Prostate gland (tissue), 2 donors: ENCODE measurements around the gene STAT3. TPM values are rescaled to one million over a fixed set of nuclear protein-coding genes. Genes with fewer than 3 reads are reported as not detected.
A peak's percentile ranks its signal among the peaks of the same experiment; 100 is the strongest.

ENCODE experiments used
- DNase-seq: peaks from one replicate; pipeline ENCODE4 v3.0.0-alpha.2; 2019; ENCODE audit warnings: low spot score
- H3K27ac ChIP-seq, 2 donors: fragments of 200-600 bp; sonication (generic); 2 replicates each; pipeline ENCODE4 v1.5.1; 2017 to 2019
- H3K27me3 ChIP-seq: fragments of 200-600 bp; sonication (generic); replicated peaks from 2 replicates; pipeline ENCODE4 v1.5.1; 2019; ENCODE audit not compliant: insufficient read depth
- H3K36me3 ChIP-seq, 2 donors: fragments of 200-600 bp; sonication (generic); 1 replicate in 1 of 2; 2 replicates in 1 of 2; pipeline versions ENCODE4 v1.5.1 to v1.8.1; 2017 to 2019
- H3K4me1 ChIP-seq: fragments of 200-600 bp; sonication (generic); replicated peaks from 2 replicates; pipeline ENCODE4 v1.5.1; 2019
- H3K4me3 ChIP-seq, 2 donors: fragments of 200-600 bp; sonication (generic); 2 replicates each; pipeline ENCODE4 v1.5.1; 2017 to 2019
- H3K9me3 ChIP-seq: fragments of 200-600 bp; sonication (generic); 2 replicates; pipeline ENCODE4 v1.5.1; 2017
- POLR2A ChIP-seq: fragments of 450-650 bp; IDR thresholded peaks from one replicate; pipeline ENCODE4 v1.6.1; 2016; ENCODE audit warnings: antibody characterized with exemption, mild to moderate bottlenecking
- POLR2AphosphoS5 ChIP-seq: sonication (generic); formaldehyde crosslinking; IDR thresholded peaks from one replicate; pipeline ENCODE4 v1.6.1; 2017; ENCODE audit warnings: antibody characterized with exemption
- WGBS: methylation state at CpG from one replicate; pipeline ENCODE4 v1.1.5; 2018; 5-methylcytosine and 5-hydroxymethylcytosine counted together
- intact Hi-C: fragments of 100-400 bp; cut with DNase I; formaldehyde crosslinking; loops from one replicate; pipeline ENCODE4 v1.14.2; 2022
- total RNA-seq, 2 donors: library from RNA; depleted of rRNA; stranded (reverse); fragments of >200 nt; gene quantifications; one replicate each; pipeline ENCODE4 v1.1.0, GENCODE V29; 2016
- TF ChIP-seq, protein P1 (sequence below), 4 experiments: fragments of 200-600 bp in 2 of 4; fragments of 450-650 bp in 2 of 4; sonication (generic) in 2 of 4; IDR thresholded peaks; 1 replicate in 3 of 4; 2 replicates in 1 of 4; pipeline ENCODE4 v1.5.1; 2016 to 2019; ENCODE audit warnings: antibody characterized with exemption in 4 of 4, mild to moderate bottlenecking in 2 of 4, moderate library complexity in 2 of 4

Gene STAT3
- total RNA-seq, 2 donors from 2014 or later = 188 to 230 TPM

GRCh38 chr17:42329025-42329976 lies 58.9 kb downstream of the STAT3 start:
- Histone ChIP-seq H3K27ac (peak overlapping the region; percentile 49 to 51), H3K27me3 (no peaks in the 10 kb centered on the region), H3K36me3 (peaks cover 0 to 23% of the 10 kb centered on the region in 2 donors), H3K9me3 (no peaks in the 10 kb centered on the region), H3K4me1 (no peaks in the 10 kb centered on the region), H3K4me3 (no peak overlapping the region)
- 22% methylated on average over 11 of the region's 11 CpGs for WGBS
- TF ChIP-seq POLR2AphosphoS5 = peak; percentile 10
- TF ChIP-seq POLR2A = no peak
- TF ChIP-seq, protein P1, sequence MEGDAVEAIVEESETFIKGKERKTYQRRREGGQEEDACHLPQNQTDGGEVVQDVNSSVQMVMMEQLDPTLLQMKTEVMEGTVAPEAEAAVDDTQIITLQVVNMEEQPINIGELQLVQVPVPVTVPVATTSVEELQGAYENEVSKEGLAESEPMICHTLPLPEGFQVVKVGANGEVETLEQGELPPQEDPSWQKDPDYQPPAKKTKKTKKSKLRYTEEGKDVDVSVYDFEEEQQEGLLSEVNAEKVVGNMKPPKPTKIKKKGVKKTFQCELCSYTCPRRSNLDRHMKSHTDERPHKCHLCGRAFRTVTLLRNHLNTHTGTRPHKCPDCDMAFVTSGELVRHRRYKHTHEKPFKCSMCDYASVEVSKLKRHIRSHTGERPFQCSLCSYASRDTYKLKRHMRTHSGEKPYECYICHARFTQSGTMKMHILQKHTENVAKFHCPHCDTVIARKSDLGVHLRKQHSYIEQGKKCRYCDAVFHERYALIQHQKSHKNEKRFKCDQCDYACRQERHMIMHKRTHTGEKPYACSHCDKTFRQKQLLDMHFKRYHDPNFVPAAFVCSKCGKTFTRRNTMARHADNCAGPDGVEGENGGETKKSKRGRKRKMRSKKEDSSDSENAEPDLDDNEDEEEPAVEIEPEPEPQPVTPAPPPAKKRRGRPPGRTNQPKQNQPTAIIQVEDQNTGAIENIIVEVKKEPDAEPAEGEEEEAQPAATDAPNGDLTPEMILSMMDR (IDR thresholded peaks at IDR 0.05) = no peak
- intact Hi-C loops = loop anchor here (5.0 kb wide), 1 partner anchor 58 kb away; the partner anchor contains the start of gene STAT3
- peak; percentile 43 for DNase-seq

DNA sequence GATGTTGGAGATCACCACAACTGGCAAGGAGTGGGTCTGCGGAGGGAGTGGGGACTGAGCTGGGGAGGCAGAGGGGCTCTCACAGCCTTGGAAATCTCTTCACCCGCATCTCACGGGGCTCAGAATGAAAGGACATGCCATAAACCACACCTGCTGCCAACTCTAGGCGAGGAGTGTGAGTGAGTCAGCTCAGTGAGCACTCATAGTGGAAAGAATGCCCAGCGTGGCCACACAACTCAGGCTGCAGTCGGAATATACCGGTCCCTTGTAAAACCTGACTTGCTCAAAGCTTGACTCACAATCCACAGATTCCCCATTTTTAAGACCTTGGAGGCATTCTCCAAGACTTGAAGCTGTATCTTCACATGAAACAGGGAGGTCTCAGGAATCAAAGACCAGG lies 63.2 kb downstream of the STAT3 start:
- whole genome bisulfite sequencing = 41% methylated on average over 7 of the region's 7 CpGs
- Histone ChIP-seq H3K4me3 (no peak overlapping the region), H3K9me3 (no peaks in the 10 kb centered on the region), H3K4me1 (no peaks in the 10 kb centered on the region), H3K36me3 (no peaks in the 10 kb centered on the region), H3K27me3 (no peaks in the 10 kb centered on the region), H3K27ac (peak overlapping the region; percentile 21 to 64)
- intact Hi-C loops = loop anchor here (2.0 to 5.0 kb wide), 2 partner anchors 62 to 202 kb away; partner anchors contain the start of gene STAT3
- peak; percentile 43 for DNase-seq
- TF ChIP-seq POLR2AphosphoS5 (peak; percentile 46), POLR2A (no peak)

GRCh38 chr17:42323268-42323773 lies 64.9 kb downstream of the STAT3 start:
- Histone ChIP-seq H3K36me3 (peaks cover 0 to 2% of the 10 kb centered on the region in 2 donors), H3K9me3 (no peaks in the 10 kb centered on the region), H3K4me3 (no peak overlapping the region), H3K27ac (peak overlapping the region in 1 of 2 donors; percentile 64), H3K4me1 (no peaks in the 10 kb centered on the region), H3K27me3 (no peaks in the 10 kb centered on the region)
- intact Hi-C loops = loop anchor here (2.0 to 5.0 kb wide), 2 partner anchors 79 to 189 kb away; no protein-coding TSS in a partner anchor
- TF ChIP-seq POLR2A = no peak
- no peak for TF ChIP-seq POLR2AphosphoS5
- TF ChIP-seq, protein P1 (IDR thresholded peaks at IDR 0.05) = no peak
- 78% methylated on average over 5 of the region's 5 CpGs for WGBS
- no peak for DNase-seq

DNA sequence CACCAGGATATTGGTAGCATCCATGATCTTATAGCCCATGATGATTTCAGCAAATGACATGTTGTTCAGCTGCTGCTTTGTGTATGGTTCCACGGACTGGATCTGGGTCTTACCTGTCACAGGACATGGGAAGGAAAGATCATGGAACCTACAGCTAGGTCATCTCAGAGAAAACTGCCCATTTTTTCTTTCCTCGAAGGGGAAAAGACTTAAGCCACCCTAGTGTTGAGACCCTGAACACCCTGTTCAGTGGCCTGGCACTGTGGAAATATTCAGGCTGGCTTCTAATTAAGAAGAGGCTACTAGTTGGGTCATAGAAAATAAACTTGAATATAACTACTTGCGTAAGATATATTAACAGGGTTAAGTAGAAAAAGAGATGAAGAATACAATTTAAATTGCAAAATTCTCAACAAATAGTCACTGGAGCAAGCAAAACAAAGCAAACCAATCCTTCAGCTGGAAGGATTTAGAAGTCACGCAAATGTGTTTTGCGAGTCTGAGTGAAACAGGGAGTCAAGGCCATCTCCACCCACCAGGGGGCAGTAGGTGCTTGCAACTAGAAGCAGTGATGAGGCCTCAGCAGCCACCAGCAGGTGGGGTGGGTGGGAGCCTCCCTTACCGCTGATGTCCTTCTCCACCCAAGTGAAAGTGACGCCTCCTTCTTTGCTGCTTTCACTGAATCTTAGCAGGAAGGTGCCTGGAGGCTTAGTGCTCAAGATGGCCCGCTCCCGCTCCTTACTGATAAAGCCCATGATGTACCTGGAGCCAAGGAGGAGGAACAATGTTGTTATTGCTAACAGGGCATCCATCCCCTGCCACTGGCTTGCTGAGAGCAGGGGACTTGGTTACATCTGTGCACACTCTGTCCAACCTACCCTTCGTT lies 65.6 kb downstream of the STAT3 start:
- intact Hi-C loops = loop anchor here (2.0 to 5.0 kb wide), 2 partner anchors 80 to 190 kb away; no protein-coding TSS in a partner anchor
- Histone ChIP-seq H3K36me3 (peaks cover 0 to 2% of the 10 kb centered on the region in 2 donors), H3K27me3 (no peaks in the 10 kb centered on the region), H3K27ac (peak overlapping the region in 1 of 2 donors; percentile 64), H3K4me1 (no peaks in the 10 kb centered on the region), H3K9me3 (no peaks in the 10 kb centered on the region), H3K4me3 (no peak overlapping the region)
- TF ChIP-seq POLR2AphosphoS5 (peak; percentile 90), POLR2A (no peak)
- TF ChIP-seq, protein P1 (IDR thresholded peaks at IDR 0.05) = peak; percentile 98 to 100 (median 100)
- 37% methylated on average over 10 of the region's 10 CpGs for WGBS
- peak; percentile 95 for DNase-seq
